HG03439 (cell line): ENCODE data around the gene D2HGDH.
"Not testable (repeated sequence)": the region's sequence is repeated elsewhere in the genome, so short reads cannot be mapped to it uniquely, and the experiment has no call there.

Experiments
- ATAC-seq: cut with Tn5 transposase; IDR thresholded peaks from one replicate; pipeline ENCODE4 v1.9.1; 2021; ENCODE audit warnings: mild to moderate bottlenecking, moderate library complexity; ENCODE audit not compliant: unreplicated experiment

D2HGDH gene

GRCh38 chr2:241804326-241805229, 70.1 kb downstream of the D2HGDH start:
- ATAC-seq, result no peak

- ATAC-seq, result not testable (repeated sequence)
Measured at GRCh38 chr2:241806217-241806616, 71.8 kb downstream of the D2HGDH start.

DNA sequence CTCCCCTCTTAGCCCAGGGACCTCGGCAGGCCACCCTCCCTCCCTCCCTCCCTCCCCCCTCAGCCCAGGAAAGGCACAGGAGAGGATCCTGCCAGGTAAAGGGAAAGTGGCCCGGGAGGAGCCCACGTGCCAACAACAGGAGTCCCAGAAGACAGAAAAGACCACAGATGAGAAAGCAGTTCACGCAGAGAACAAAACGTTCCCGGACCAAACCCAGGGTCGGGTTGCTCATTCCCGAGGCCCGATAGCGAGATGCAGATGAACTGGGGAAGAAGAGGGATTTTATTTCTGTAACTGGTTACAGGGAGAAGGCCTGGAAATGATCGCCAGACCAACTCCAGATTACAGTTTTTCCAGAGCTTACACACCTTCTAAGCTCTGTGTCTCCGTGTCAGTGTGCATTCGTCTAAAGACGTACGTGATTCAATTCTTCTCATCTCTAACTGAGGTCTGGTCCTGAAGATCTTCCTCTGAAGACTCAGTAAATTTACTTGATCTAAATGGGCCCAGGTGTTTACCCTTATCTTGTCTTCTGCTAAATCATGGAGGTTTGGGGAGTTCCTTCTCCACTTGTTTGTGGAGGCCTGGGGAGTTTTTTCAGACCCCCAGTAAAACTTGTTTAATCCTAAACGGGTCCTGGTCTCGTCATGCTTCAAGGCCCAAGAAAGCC, 73.8 kb downstream of the D2HGDH start:
- ATAC-seq, result no peak

DNA sequence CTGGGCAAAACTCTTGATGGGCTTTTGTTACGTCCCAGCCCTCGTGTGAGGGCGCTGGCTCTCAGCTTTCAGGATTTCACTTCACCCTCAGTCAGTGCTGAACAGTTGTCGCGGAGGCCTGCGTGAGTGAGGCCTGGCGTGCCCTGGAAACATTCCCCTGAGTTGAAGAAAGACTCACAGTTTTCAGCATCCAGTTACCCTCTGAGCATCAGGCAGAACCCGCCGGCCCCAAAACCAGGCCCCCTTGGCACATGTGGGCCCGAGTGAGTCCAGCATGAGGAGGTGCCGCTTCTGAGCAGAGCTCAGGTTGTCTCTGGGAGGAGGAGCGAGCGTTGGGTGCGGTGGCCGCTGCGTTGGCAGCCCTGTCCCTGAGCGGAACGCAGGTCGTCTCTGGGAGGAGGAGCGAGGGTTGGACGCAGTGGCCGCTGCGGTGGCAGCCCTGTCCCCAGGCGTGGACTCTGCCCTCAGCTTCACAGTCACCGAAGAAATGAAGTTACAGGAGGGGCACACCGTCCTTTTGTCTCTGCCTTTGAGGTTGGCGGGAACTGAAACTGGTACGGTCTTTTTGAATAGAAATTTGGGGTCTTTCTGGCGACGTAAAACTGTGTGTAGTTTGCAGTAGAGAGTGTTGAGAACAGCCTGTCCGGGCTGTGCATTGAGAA, 74.4 kb downstream of the D2HGDH start, which contains the start of gene NEU4:
Gene NEU4, plus strand, starts transcription at position 473 of the 662 bp plus-strand sequence. CDS start 5,292 bp downstream, outside the sequence.
- no peak for ATAC-seq

GRCh38 chr2:241809383-241810306, 75.2 kb downstream of the D2HGDH start:
- ATAC-seq, result no peak

GRCh38 chr2:241810307-241811200, 76.1 kb downstream of the D2HGDH start:
- no peak for ATAC-seq

DNA sequence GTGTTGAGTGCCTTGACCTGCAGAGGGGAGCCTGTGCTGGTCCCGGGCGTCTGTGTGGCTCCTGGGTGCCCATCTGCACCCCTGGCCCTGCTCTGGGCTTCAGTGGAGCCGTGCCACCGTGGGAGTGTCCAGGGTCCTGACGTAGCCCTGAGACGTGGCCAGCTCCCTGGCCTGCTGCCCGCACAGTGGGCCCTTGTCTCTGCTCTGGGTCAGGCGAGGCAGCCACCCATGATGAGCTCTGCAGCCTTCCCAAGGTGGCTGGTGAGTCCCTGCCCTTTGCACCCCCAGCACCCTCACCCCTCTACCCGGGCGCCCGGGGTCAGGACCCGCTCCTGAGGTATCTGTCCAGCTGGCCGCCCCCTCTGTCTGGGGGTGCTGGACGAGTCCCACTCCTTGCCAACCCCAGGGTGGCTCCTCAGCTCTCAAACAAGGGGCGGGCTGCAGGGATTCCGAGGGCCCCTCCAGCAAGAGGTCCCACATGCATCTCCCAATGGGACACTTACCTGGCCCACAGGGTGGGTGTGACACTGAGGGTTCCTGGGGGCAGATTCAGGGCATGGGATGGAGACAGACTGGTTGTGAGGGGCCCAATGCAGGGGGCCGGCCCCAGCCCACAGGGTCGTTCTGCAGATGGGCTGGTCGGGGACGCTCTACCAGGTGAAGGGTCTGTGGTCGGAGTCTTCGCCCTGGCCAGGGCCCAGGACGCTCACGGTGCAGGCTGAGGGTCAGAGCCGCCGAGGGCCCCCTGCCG, 76.9 kb downstream of the D2HGDH start:
- ATAC-seq, result no peak

GRCh38 chr2:241811952-241812729, 77.7 kb downstream of the D2HGDH start:
- ATAC-seq, result no peak

DNA sequence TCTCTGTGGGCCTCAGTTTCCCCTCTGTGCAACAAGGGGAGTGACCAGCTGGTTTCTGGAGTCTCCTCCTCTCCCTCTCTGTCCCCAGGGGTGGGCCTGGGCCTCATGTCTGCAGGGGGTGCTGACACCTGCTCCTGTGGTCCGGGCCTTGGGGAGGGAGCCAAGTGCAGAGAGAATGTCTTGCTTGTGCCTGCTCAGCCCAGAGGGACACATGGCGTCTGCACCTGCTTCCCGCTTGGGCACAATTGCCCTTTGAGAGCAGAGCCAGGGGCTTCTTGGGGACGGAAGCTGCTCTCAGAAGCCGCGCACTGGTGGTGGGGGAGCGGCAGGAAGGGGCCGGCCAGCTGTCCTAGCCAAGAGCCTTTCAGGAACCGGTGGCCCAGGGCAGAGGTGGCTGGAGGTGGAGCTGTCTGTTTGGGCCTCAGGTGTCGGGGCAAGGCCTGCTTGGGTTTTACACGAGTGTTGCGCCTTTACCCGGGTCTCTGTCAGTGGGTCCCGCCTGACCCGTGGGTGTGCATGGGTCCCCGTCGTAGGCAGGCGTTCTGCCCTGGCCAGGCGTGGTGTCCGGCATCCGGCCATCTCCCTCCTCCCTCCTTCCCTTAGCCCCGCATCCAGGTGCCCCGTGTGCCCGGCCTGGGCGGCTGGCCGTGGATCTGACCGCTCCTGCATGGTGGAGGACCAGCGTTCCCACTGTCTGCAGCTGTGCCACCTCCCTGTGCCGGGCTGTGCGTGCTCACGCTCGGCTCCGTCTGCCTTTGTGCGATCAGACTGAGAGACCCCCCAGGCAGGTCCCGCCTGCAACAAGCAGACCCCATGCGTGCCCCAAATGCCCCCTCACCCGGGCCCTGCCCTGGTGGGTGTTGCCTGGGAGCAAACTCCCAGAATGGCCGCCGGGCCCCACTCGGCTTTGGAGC, 78.6 kb downstream of the D2HGDH start:
- ATAC-seq, result no peak

- no peak for ATAC-seq
Measured at GRCh38 chr2:241813644-241814392, 79.4 kb downstream of the D2HGDH start.

GRCh38 chr2:241814393-241814642, 79.9 kb downstream of the D2HGDH start:
- no peak for ATAC-seq

DNA sequence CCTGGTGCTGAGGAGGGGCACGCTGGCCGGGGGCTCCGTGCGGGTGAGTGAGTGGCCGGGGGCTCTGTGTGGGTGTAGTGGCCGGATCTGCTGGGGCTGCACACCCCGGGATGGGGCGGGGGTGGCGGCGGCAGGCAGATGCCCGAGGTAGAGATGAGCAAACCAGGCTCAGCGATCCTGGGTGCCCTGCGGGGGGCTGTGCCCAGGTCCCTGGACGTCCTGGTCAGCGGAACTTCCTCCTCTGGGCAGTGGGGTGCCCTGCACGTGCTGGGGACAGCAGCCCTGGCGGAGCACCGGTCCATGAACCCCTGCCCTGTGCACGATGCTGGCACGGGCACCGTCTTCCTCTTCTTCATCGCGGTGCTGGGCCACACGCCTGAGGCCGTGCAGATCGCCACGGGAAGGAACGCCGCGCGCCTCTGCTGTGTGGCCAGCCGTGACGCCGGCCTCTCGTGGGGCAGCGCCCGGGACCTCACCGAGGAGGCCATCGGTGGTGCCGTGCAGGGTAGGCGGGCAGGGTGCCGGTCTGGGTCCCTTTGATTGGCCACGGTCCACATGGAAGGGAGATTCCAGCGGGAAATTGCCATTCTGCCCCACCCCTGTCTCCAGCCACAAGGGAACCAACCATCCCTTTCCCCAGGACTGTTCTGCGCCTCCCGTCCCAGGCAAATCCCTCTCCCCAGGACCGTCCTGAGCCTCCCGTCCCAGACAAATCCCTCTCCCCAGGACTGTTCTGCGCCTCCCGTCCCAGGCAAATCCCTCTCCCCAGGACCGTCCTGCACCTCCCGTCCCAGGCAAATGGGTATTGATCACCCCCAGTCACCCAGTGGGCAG, 80.4 kb downstream of the D2HGDH start:
- ATAC-seq, result no peak

DNA sequence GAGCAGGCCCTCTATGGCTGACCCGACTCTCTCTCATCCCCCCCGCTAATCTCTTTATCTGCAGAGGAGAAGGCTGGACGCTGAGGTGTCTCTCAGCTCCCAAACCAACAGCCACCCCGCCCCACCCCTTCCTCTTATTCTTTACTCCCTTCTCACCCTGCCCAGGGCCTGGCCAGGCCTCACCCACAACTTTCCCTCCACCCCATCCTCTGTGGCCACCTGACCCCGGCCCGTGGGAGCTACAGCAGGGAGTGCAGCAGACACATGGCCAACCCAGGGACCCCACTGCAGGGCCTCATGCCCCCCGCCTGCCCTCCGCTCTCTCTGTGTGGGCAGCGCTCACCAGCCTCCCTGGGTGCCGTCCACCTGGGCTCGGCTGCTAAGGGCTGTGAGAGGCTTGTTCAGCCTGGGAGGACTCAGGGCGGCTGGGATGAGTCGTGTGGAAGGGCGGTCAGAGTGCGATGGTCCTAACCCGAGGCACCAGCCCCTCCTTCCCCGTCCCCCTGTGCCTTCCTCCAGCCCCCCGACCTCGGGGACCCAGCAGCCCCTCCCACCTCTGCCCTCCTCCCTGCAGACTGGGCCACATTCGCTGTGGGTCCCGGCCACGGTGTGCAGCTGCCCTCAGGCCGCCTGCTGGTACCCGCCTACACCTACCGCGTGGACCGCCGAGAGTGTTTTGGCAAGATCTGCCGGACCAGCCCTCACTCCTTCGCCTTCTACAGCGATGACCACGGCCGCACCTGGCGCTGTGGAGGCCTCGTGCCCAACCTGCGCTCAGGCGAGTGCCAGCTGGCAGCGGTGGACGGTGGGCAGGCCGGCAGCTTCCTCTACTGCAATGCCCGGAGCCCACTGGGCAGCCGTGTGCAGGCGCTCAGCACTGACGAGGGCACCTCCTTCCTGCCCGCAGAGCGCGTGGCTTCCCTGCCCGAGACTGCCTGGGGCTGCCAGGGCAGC, 81.3 kb downstream of the D2HGDH start:
- ATAC-seq, result no peak

- no peak for ATAC-seq
Measured at GRCh38 chr2:241816431-241817121, 82.1 kb downstream of the D2HGDH start.
